ENCODE data around the gene CTRB2.

The CTRB2 gene

GRCh38 chr16:75239542-75240122, 32.7 kb upstream of the CTRB2 start:
- H3K36me3 ChIP-seq (ENCODE audit: control insufficient read depth in 2 of 2, insufficient read depth in 1 of 2, low read length in 2 of 2), result peaks cover 0 to 73% of the 10 kb centered on the region in 2 experiments; a peak in 2 of 3 replicates
- ChIA-PET CTCF (no interaction called here), POLR2A (no interaction called here)
- H3K27ac ChIP-seq (ENCODE audit: extremely low read depth, low read depth, low read length), result no peak overlapping the region
- H3K4me3 ChIP-seq (ENCODE audit: low read depth, low read length), result no peak overlapping the region
- no peaks in the 10 kb centered on the region for H3K9me3 ChIP-seq (ENCODE audit: control insufficient read depth, insufficient read depth, low read depth, low read length)
- no peak for TF ChIP-seq OVOL3 (tag by site-specific recombination; IDR thresholded peaks at IDR 0.05)
- no peak for TF ChIP-seq ZNF398 (tag by site-specific recombination; IDR thresholded peaks at IDR 0.05)
- no peak for TF ChIP-seq ZNF48 (tag by site-specific recombination; IDR thresholded peaks at IDR 0.05)
- no peak for TF ChIP-seq SCRT2 (tag by site-specific recombination; IDR thresholded peaks at IDR 0.05)
- no peak for TF ChIP-seq ZNF324 (tag by site-specific recombination; IDR thresholded peaks at IDR 0.05)
- TF ChIP-seq ZNF302 (tag by site-specific recombination; IDR thresholded peaks at IDR 0.05; ENCODE audit: low read depth), result no peak
- TF ChIP-seq ZNF26 (tag by site-specific recombination; IDR thresholded peaks at IDR 0.05), result no peak
- TF ChIP-seq ZNF148 (tag by site-specific recombination; IDR thresholded peaks at IDR 0.05; ENCODE audit: borderline replicate concordance), result no peak
- no peak for TF ChIP-seq ZNF280D (tag by site-specific recombination; IDR thresholded peaks at IDR 0.05)
- no peak for TF ChIP-seq ZNF747 (tag by site-specific recombination; IDR thresholded peaks at IDR 0.05)
- no peak for TF ChIP-seq ZNF16 (tag by site-specific recombination; IDR thresholded peaks at IDR 0.05; ENCODE audit: low read depth)
- no peak for TF ChIP-seq ZNF24 (tag by site-specific recombination; IDR thresholded peaks at IDR 0.05)
- TF ChIP-seq SP3 (tag by site-specific recombination; IDR thresholded peaks at IDR 0.05), result no peak
- no peak for TF ChIP-seq ZNF571 (tag by site-specific recombination; IDR thresholded peaks at IDR 0.05)
- TF ChIP-seq ZNF518A (tag by site-specific recombination; conservative IDR thresholded peaks at IDR 0.05; ENCODE audit: low read depth), result no peak
- no peak for TF ChIP-seq ZNF311 (tag by site-specific recombination; IDR thresholded peaks at IDR 0.05; ENCODE audit: borderline replicate concordance)
- peaks cover 4% of the 10 kb centered on the region; the same call in 1 of the 2 replicates for H3K4me1 ChIP-seq (ENCODE audit: control insufficient read depth, insufficient read depth, low read length)

Data from HEK293 (cell line).